Fibroblast of villous mesenchyme (primary cell): Measurements from ENCODE around the gene OR5AP2. TPM values are rescaled to one million over a fixed set of nuclear protein-coding genes. Genes with fewer than 3 reads are reported as not detected.
"Not testable (repeated sequence)": the region's sequence is repeated elsewhere in the genome, so short reads cannot be mapped to it uniquely, and the experiment has no call there.

ENCODE experiments used
- DNase-seq: peaks from one replicate; pipeline ENCODE4 v3.0.0-alpha.2; 2010; ENCODE audit warnings: low read depth
- H3K4me3 ChIP-seq: 2 replicates; pipeline ENCODE4 v1.5.1; 2011; ENCODE audit warnings: low read depth, mild to moderate bottlenecking, low read length
- CTCF ChIP-seq: IDR thresholded peaks from 2 replicates; pipeline ENCODE4 v1.5.1; 2012; ENCODE audit warnings: low read depth, mild to moderate bottlenecking, low read length; ENCODE audit not compliant: insufficient read depth
- small RNA-seq: library from RNA; depleted of rRNA; stranded (forward); fragments of <200 nt; gene quantifications from one replicate; pipeline ENCODE3, GENCODE V24; 2012
- total RNA-seq: library from RNA; depleted of rRNA; stranded (reverse); fragments of >200 nt; gene quantifications from 2 replicates; pipeline ENCODE4 v1.2.3, GENCODE V29; 2012

The OR5AP2 gene
- total RNA-seq, 1 donor: not detected

DNA sequence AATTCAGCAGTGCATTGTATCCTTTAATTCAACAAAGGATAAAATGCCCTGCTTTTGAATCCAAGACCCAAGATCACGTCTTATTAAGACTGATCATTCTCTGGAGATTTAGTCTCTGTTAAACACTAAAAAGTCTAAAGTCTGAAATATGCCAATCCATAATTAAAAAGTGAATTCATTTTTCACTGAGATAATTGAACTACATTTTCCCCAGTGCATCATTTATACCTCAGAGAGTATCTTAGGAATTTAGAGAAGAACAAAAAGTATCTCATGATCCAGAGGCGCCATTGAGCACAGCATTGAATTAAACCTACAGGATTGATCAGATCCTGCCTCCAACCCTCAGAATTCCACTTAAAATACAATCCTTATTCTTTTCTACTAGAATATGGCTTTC, 5.4 kb downstream of the OR5AP2 start:
- no peak for DNase-seq
- no peak for TF ChIP-seq CTCF
- no peak overlapping the region for H3K4me3 ChIP-seq

GRCh38 chr11:56632329-56632728, 9.9 kb downstream of the OR5AP2 start:
- no peak for TF ChIP-seq CTCF

DNA sequence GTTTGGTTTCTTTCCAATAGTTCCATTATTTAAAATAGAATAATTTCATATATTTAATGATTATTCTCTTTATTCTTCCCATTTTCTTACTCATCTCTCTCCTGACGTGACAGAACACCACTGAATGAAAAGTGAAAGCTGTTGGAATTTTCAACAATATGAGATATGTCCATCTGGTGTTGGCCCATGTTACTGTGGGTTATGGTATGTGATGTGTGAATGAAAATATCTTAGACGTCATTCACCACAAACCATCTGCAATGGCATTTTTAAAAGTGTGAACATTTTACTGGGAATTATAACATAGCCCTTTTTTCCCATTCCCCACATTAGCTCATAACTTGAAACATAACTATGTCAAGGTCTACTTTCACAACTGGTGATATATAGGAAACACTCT, 16.3 kb downstream of the OR5AP2 start:
- no peak overlapping the region for H3K4me3 ChIP-seq
- TF ChIP-seq CTCF: no peak
- no peak for DNase-seq

More at GRCh38 chr11:56632329-56632728, 9.9 kb downstream of the OR5AP2 start:
- DNase-seq: no peak
- H3K4me3 ChIP-seq: no peak overlapping the region

DNA sequence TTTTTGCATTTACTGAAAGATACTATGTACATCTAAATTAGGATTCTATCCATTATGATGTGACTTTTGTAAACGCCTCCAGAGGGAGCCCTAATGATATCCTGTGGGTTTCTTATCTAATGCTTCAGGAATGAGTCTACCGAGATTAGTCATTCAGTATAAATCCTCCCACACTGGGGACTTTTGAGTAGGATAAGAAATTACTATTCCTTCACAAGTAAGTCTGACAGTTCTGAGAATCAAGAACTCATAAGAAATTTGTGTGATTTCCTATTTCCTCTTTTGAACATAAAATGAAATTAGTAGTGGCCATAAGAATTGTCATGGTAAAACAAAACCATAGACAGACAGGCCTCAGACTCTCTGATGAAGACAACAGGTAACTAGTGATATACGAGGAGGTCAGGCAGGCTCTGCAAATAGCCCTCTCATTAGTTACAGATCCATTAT, 17.6 kb downstream of the OR5AP2 start:
- DNase-seq: peak; percentile 13
- H3K4me3 ChIP-seq: no peak overlapping the region
- TF ChIP-seq CTCF: peak; percentile 12

- TF ChIP-seq CTCF: no peak
- DNase-seq: no peak
- H3K4me3 ChIP-seq: no peak overlapping the region
Observed at GRCh38 chr11:56611174-56611573, 31.1 kb downstream of the OR5AP2 start.

GRCh38 chr11:56592088-56592717, 50.0 kb downstream of the OR5AP2 start:
- H3K4me3 ChIP-seq, DNase-seq: not testable (repeated sequence)

Small RNA genes lying within 50 kb of the gene (small RNA-seq; reads per million reads assigned to genes)
- not detected for gene AP004245.1

Other genes starting within 250 kb of the OR5AP2 start
- gene OR5AL1, start 229.7 kb downstream of the OR5AP2 start, total RNA-seq: not detected in 2 replicates
- not detected in 2 replicates for gene OR5M3, start 169.1 kb downstream of the OR5AP2 start, total RNA-seq
- not detected in 2 replicates for gene OR5M8, start 151.1 kb downstream of the OR5AP2 start, total RNA-seq
- gene OR5M11, start 99.2 kb downstream of the OR5AP2 start, total RNA-seq: not detected in 2 replicates
- not detected in 2 replicates for gene OR5M10, start 64.7 kb downstream of the OR5AP2 start, total RNA-seq
- gene OR5M1, start 27.6 kb downstream of the OR5AP2 start, total RNA-seq: not detected in 2 replicates
- not detected in 2 replicates for gene OR5AR1, start 21.2 kb upstream of the OR5AP2 start, total RNA-seq
- gene OR9G1, start 56.7 kb upstream of the OR5AP2 start, total RNA-seq: not detected in 2 replicates
- gene OR9G4, start 106.3 kb upstream of the OR5AP2 start, total RNA-seq: not detected in 2 replicates